Measurements from ENCODE around the gene PARP12. TPM values are rescaled to one million over a fixed set of nuclear protein-coding genes. Genes with fewer than 3 reads are reported as not detected.

PARP12 gene
- total RNA-seq, 2 donors from 2014 or later, result 40.4 to 48.6 TPM

DNA sequence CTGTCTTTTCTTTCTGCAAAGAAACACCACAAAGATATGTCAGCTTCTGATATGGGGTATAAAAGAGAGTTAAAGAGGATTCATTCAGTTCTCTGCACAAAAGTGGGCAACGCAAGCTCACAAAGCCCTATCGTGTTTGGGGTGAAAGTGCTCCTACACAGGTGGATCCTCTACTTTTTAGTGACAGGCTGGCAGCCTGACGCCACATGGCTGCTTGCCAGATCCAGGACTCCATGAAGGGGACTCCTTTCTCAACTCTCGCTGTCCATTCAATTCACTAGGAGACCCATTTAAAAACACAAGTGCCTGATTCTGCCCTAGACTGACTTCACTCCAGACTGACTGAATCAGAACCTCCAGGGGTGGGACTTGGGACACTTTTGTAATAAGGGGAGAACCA is 8.0 kb downstream of the PARP12 start:
- H3K27ac Mint-ChIP-seq, result peak overlapping the region in 1 of 2 donors; percentile 72
- H3K27me3 Mint-ChIP-seq, result no peaks in the 10 kb centered on the region
- H3K36me3 Mint-ChIP-seq, result no peaks in the 10 kb centered on the region
- H3K4me3 Mint-ChIP-seq, result no peak overlapping the region
- ATAC-seq (no peak), DNase-seq (ENCODE audit: low spot score) (no peak)
- H3K4me1 Mint-ChIP-seq (ENCODE audit: low read depth in 2 of 2), result peaks cover 29 to 40% of the 10 kb centered on the region in 2 donors
- H3K9me3 Mint-ChIP-seq, result no peaks in the 10 kb centered on the region

DNA sequence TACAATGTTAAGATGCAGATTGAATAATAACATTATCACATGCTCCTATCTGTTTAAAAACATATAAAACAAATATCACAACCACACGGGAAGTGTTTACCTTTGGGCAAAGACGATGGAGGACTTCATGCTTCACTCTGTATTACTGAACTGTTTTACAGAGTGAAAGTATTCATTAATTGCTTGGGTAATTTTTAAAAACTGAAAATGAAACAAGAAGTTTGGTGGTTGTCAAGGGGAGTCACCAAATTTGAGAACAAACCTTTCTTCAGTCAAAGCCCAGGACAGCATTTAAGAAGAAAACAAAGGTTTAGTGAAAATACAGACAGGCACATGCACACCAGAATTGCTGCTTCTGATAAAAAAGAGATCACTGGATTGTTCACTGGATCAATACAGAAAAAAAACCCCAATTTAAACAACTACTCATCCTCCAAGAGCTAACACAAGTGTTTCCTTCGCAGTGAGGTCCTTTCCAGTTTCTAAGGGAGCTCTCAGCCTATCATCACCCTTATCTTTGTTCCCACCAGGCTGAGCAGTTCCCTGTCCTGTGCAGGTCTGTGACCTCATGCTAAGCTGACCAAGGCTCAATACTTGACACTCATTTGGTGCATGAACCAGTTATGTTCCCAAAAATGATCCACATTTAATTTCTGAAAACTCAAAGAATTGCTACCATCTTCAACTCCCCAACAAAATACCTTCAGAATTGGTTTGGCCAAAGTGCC is 8.8 kb downstream of the PARP12 start:
- peaks cover 21 to 32% of the 10 kb centered on the region in 2 donors for H3K4me1 Mint-ChIP-seq (ENCODE audit: low read depth in 2 of 2)
- H3K9me3 Mint-ChIP-seq, result no peaks in the 10 kb centered on the region
- H3K27ac Mint-ChIP-seq, result peak overlapping the region; percentile 38 to 72
- ATAC-seq (no peak), DNase-seq (ENCODE audit: low spot score) (no peak)
- no peaks in the 10 kb centered on the region for H3K36me3 Mint-ChIP-seq
- H3K27me3 Mint-ChIP-seq, result no peaks in the 10 kb centered on the region
- H3K4me3 Mint-ChIP-seq, result peak overlapping the region; percentile 40

DNA sequence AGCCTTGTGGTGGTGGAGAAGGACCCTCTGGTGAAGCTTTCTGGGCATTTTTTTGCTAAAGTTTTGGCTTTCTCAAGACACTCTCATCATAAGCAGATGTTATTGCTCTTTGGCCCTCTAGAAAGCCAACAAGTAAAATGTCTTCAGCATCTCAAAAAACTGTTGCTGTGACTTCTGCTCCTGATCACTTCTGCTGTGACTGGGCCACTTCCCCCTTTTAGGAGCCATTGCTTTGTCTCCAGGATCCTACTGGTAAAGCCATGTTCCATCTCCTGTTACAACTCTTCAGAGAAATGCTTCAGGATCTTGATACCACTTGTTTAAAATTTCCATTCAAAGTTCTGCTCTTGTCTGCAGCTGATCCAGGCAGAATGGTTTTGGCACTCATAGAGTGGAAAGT is 10.9 kb downstream of the PARP12 start:
- no peaks in the 10 kb centered on the region for H3K9me3 Mint-ChIP-seq
- peaks cover 19 to 29% of the 10 kb centered on the region in 2 donors for H3K4me1 Mint-ChIP-seq (ENCODE audit: low read depth in 2 of 2)
- H3K4me3 Mint-ChIP-seq, result no peak overlapping the region
- no peak for DNase-seq (ENCODE audit: low spot score)
- no peaks in the 10 kb centered on the region for H3K27me3 Mint-ChIP-seq
- no peak overlapping the region for H3K27ac Mint-ChIP-seq
- no peaks in the 10 kb centered on the region for H3K36me3 Mint-ChIP-seq
- ATAC-seq, result no peak

DNA sequence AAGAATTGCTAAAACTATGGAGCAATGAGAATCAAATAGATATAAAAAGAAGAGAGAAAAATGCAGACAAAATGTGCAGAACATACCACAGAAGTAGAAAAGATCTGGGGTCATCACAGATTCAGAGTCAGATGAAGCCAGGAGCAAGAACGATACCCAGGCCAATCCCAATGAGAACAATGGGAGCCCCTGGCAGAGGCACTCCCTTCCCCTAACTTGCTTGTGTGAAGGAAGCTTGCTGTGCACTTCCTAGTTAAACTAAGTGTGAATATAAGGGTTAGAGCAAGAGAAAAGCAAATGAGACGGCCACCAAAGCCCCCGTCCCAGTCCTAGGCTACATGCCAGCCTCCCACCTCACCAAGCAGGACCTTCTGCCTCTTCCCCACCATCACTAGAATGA is 12.7 kb downstream of the PARP12 start:
- H3K9me3 Mint-ChIP-seq, result no peaks in the 10 kb centered on the region
- H3K27ac Mint-ChIP-seq, result no peak overlapping the region

DNA sequence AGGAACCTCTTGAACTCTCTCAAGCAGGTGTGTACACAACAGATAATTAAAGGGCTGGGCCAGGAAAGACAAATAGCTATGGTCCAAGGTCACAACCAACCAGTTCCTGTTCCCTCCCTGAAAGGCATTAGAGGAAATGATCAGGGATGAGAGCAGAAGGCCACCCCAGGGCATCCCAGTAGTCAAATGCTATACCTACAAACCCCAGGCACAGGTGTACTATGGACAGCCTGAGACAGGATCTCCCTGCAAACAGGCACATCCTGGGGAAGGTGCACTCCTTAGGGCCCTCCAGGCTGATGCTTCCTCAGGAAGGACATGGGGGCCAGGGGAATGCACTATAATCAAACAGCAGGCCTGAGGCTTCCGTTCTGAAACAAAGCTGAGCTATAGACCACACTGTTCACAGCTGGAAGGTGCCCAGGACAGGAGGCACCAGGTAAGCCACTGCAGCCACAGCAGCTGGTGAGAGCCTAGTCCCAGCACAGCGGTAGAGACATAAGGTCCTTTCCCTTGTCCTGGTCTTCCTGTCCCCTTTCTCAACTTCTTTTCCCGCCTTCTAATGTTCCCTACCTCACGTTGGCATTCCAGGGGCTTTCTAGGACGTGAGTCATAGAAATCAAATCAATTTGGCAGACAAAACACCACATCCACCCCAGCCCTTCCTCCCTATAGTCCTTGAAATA is 13.3 kb downstream of the PARP12 start:
- H3K9me3 Mint-ChIP-seq, result no peaks in the 10 kb centered on the region
- peak in 1 of 2 donors; percentile 20 for ATAC-seq
- peaks cover 10 to 15% of the 10 kb centered on the region in 2 donors for H3K4me1 Mint-ChIP-seq (ENCODE audit: low read depth in 2 of 2)
- H3K36me3 Mint-ChIP-seq, result peaks cover 8% of the 10 kb centered on the region
- no peak for DNase-seq (ENCODE audit: low spot score)
- H3K4me3 Mint-ChIP-seq, result no peak overlapping the region
- H3K27me3 Mint-ChIP-seq, result no peaks in the 10 kb centered on the region
- no peak overlapping the region for H3K27ac Mint-ChIP-seq

More for the DNA sequence above, 12.7 kb downstream of the PARP12 start:
- ATAC-seq (no peak), DNase-seq (ENCODE audit: low spot score) (no peak)
- Mint-ChIP-seq H3K4me3 (no peak overlapping the region), H3K36me3 (peaks cover 5% of the 10 kb centered on the region), H3K27me3 (no peaks in the 10 kb centered on the region), H3K4me1 (ENCODE audit: low read depth in 2 of 2) (peaks cover 15 to 20% of the 10 kb centered on the region in 2 donors)

DNA sequence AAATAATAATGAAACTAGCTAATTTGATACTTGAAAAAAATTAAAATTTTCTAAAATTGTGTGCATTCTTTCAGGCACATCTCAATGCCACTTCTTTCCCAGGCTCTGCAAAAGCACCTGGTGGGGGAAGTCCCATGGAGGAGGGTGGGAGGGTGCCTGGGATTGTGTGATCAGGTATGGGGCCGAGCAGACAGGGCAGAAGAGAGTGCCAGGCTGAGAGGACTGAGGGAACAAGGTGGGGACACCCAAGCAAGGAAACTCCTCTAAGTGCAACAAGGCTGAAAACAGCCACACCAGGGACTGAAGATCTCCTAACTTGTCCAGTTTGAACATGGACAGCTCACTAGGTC is 13.8 kb downstream of the PARP12 start:
- H3K36me3 Mint-ChIP-seq, result peaks cover 9% of the 10 kb centered on the region
- no peak for DNase-seq (ENCODE audit: low spot score)
- no peak overlapping the region for H3K27ac Mint-ChIP-seq
- no peak overlapping the region for H3K4me3 Mint-ChIP-seq
- ATAC-seq, result no peak
- peaks cover 5 to 10% of the 10 kb centered on the region in 2 donors for H3K4me1 Mint-ChIP-seq (ENCODE audit: low read depth in 2 of 2)
- no peaks in the 10 kb centered on the region for H3K9me3 Mint-ChIP-seq
- H3K27me3 Mint-ChIP-seq, result no peaks in the 10 kb centered on the region

DNA sequence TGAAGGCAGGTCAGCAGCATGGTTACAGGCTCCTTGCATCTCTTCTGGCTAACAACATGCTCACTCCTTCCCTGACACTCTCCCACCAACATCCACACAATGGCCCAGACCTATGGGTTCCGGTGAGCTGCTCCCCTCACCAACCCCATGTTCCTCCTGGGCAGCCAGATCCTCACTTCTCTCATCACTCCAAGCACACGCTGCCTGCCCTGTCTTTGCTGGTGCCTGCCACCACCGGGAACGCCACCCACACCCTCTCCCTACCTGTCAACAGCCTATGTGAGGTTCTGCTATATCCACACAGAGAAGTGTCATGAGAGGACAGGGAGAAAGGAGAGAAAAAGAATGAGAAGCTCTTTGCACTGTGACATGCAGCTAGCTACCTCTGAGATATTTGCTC is 14.6 kb downstream of the PARP12 start:
- Mint-ChIP-seq H3K9me3 (no peaks in the 10 kb centered on the region), H3K4me3 (no peak overlapping the region), H3K27me3 (no peaks in the 10 kb centered on the region), H3K4me1 (ENCODE audit: low read depth in 2 of 2) (peaks cover 0 to 3% of the 10 kb centered on the region in 2 donors), H3K36me3 (peaks cover 9% of the 10 kb centered on the region), H3K27ac (no peak overlapping the region)
- ATAC-seq, result peak in 1 of 2 donors; percentile 24
- DNase-seq (ENCODE audit: low spot score), result no peak

DNA sequence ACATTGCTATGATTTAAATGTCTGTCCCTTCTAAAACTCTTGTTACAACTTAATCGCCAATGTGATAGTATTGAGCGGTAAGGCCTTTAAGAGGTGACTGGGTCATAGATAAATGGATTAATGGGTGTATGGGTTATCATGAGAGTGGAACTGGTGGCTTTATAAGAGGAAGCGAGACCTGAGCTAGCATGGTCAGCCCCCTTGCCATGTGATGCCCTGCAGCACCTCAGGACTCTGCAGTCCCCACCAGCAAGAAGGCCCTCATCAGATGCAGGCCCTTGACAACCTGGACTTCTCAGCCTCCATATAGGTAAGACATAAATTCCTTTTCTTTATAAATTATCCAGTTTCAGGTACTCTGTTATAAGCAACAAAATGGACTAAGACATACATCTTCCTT is 15.6 kb downstream of the PARP12 start:
- Mint-ChIP-seq H3K4me3 (no peak overlapping the region), H3K4me1 (ENCODE audit: low read depth in 2 of 2) (peaks cover 0 to under 1% of the 10 kb centered on the region in 2 donors), H3K27me3 (no peaks in the 10 kb centered on the region), H3K36me3 (peaks cover 9% of the 10 kb centered on the region), H3K27ac (no peak overlapping the region), H3K9me3 (no peaks in the 10 kb centered on the region)
- DNase-seq (ENCODE audit: low spot score) (no peak), ATAC-seq (no peak)

DNA sequence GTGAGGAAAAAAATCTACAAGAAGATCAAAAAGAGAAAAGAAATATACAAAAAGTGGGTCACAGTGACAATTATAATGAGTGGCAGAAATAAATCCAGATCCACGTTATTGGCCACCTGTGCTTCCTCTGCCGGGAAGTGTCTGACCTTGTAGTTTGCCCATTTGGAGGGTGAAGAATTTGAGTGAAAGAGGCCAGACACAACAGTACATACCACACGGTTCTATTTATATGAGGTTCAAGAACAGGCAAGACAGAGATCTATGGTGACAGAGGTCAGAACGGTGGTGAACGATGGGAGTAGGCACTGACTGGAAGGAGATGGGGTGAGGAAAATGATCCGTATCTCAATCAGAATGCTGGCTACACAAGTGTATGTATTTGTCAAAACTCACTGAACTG is 17.1 kb downstream of the PARP12 start:
- Mint-ChIP-seq H3K27me3 (no peaks in the 10 kb centered on the region), H3K4me1 (ENCODE audit: low read depth in 2 of 2) (no peaks in the 10 kb centered on the region), H3K27ac (no peak overlapping the region), H3K36me3 (peaks cover 18% of the 10 kb centered on the region), H3K4me3 (no peak overlapping the region), H3K9me3 (no peaks in the 10 kb centered on the region)
- DNase-seq (ENCODE audit: low spot score) (no peak), ATAC-seq (no peak)

DNA sequence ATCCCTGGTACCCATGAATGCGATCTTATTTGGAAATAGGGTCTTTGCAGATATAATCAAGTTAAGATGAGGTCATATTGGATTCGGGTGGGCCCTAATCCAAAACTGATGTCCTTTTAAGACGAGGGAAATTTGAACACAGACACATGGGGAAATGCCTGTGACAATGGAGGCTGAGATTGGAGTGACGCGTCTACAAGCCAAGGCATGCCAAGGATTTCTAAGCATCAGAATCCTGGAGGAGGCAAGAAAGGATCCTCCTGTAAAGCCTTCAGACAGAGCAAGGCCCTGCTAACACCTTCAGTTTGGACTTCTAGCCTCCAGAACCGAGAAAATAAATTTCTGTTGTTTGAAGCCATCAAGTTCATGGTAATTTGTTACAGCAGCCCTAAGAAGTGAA is 18.5 kb downstream of the PARP12 start:
- ATAC-seq (no peak), DNase-seq (ENCODE audit: low spot score) (no peak)
- no peak overlapping the region for H3K27ac Mint-ChIP-seq
- H3K36me3 Mint-ChIP-seq, result peaks cover 18% of the 10 kb centered on the region
- H3K4me1 Mint-ChIP-seq (ENCODE audit: low read depth in 2 of 2), result no peaks in the 10 kb centered on the region
- no peaks in the 10 kb centered on the region for H3K9me3 Mint-ChIP-seq
- H3K4me3 Mint-ChIP-seq, result no peak overlapping the region
- no peaks in the 10 kb centered on the region for H3K27me3 Mint-ChIP-seq

DNA sequence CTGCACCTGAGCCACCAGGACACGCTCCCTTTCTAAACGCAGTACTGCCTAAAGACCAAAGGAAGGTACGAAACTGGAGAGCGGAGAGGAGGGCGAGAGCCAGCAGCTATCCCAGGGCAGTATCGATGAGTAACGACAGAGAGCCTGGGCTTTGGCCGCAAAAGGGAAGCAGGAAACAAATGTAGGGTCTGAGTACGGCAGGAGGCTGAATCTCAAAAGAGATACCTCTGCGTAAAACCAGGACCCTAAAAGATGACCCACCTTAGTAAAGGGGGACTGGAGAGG is 20.4 kb downstream of the PARP12 start:
- Mint-ChIP-seq H3K27me3 (no peaks in the 10 kb centered on the region), H3K36me3 (peaks cover 18% of the 10 kb centered on the region), H3K4me3 (no peak overlapping the region), H3K9me3 (no peaks in the 10 kb centered on the region), H3K4me1 (ENCODE audit: low read depth in 2 of 2) (no peaks in the 10 kb centered on the region), H3K27ac (no peak overlapping the region)
- no peak for DNase-seq (ENCODE audit: low spot score)
- no peak for ATAC-seq

DNA sequence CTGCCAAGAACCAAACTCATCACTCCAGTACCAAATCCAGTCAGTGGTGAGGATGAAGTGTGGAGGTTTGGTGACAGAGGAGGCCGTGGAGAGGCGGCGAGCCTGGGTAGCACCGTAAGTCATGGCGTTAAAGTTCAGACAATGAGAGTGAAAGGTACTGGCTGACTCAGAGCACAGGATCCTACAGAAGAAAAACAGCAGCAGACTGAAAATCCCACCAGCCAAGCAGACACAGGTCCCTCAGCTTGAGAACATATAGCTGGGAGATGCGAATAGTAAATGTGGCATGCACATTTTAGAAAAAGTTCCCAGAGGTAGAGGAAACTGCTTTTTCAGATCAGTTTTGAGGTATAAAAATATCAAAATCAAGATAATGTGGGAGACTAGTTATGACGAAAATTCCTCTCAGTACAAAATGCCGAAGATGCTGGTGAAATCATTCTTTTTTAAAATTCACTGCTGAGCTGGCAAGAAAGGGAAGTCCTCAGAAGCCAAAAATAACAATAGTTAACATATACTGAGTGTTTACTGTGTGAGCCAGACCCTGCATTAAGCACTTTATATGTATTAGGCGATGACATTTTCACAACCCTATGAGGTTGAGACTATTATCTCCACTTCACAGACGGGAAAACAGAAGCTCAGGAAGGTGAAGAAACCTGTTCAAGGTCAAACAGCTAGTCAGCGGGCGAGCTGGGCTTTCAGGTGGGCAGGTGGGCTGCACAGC is 20.9 kb downstream of the PARP12 start:
- H3K27ac Mint-ChIP-seq, result no peak overlapping the region
- ATAC-seq (no peak), DNase-seq (ENCODE audit: low spot score) (no peak)
- H3K36me3 Mint-ChIP-seq, result peaks cover 18% of the 10 kb centered on the region
- H3K27me3 Mint-ChIP-seq, result no peaks in the 10 kb centered on the region
- no peaks in the 10 kb centered on the region for H3K9me3 Mint-ChIP-seq
- peaks cover 0 to 2% of the 10 kb centered on the region in 2 donors for H3K4me1 Mint-ChIP-seq (ENCODE audit: low read depth in 2 of 2)
- H3K4me3 Mint-ChIP-seq, result no peak overlapping the region

DNA sequence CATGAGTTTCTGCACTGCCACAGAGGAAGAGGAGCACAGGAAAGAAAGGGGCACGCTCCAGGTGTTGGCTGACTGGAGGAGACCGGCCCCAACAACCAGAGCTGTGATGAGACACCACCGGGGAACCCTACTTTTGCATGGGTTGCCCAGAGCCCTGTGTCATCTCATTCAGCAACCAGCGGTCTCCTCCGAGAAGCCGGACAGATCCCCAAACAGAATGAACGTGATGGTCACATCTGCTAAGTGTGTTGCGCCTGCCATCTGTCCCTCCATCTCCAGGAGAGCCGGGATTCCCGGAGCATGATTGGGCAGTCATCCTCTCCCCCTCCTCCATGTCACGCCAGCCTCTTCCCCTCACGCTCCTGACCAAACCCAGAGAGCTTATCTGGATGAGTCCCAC is 22.9 kb downstream of the PARP12 start:
- Mint-ChIP-seq H3K4me1 (ENCODE audit: low read depth in 2 of 2) (peaks cover 9 to 16% of the 10 kb centered on the region in 2 donors), H3K27me3 (no peaks in the 10 kb centered on the region), H3K9me3 (no peaks in the 10 kb centered on the region), H3K36me3 (peaks cover 13% of the 10 kb centered on the region), H3K27ac (no peak overlapping the region), H3K4me3 (no peak overlapping the region)
- ATAC-seq (no peak), DNase-seq (ENCODE audit: low spot score) (no peak)

DNA sequence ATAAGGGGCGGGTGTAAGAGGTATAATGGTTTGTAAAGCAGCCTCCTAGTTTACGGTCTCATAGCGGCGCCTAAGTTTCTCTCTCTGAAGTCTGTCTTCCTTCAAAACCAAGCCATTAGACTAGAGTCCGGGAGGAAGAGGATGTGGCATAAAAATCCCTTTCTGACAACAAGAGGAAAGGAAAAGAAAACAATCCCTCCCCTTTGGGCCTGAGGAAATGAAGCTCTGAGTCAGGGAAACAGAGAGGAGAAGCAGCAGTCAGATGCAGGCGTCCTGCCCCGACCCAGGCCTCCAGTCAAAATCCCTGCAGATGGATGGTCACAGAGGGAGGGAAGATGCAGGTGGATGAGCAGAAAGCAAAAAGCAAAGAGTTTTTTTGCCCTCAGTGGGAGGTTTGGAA is 23.7 kb downstream of the PARP12 start:
- Mint-ChIP-seq H3K36me3 (peaks cover 9% of the 10 kb centered on the region), H3K27me3 (no peaks in the 10 kb centered on the region), H3K4me1 (ENCODE audit: low read depth in 2 of 2) (peaks cover 9 to 16% of the 10 kb centered on the region in 2 donors), H3K4me3 (no peak overlapping the region), H3K9me3 (no peaks in the 10 kb centered on the region), H3K27ac (no peak overlapping the region)
- DNase-seq (ENCODE audit: low spot score) (no peak), ATAC-seq (no peak)
